NCI-H510A treated with DMSO at 0.1 percent for 48 hours (cell line): ENCODE results near the gene ACOXL.
A peak's percentile ranks its signal among the peaks of the same experiment; 100 is the strongest.
"Not testable (repeated sequence)": the region's sequence is repeated elsewhere in the genome, so short reads cannot be mapped to it uniquely, and the experiment has no call there.

Source experiments
- DNase-seq: peaks from one replicate; lab custom pipeline; 2025; lab: John Stamatoyannopoulos, UW

The ACOXL gene

DNA sequence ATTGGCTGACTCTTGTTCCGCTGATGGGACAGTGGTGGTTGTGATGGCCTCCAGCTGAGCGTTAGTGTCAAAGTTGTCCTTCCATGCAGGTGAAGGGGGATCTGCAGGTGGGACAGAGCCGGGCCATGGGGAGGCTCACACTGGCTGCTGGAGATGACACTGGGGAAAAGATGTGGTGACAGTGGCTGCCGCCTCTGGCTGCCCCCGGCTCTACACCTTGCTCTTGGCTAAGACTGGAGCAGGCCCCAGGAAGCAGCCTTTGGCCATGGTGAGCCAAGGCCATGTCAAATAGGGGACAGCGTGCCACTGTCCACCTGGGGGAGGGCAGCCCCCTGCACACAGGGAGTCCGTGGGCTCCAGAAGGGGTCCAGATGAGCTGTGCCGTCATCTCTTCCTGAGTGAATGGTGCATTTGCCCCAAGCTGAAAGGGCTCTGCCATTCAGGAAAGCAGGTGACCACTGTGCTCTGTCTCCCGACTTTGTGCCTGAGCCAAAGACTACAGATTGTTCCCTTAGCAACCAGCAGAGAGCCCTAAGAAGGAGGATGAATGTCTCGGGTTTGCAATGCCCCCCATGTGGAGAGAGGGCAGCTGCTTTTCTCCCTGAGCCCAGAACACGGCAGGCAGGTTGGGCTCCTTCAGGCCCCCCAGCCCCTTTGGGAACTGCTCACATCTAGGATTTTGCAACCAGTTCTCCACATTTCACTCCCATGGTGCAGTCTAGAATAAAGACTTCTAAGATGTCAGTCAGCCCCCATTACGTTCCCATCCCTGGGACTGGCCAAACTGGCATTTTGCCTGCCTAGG, 309.2 kb downstream of the ACOXL start:
- no peak for DNase-seq

DNA sequence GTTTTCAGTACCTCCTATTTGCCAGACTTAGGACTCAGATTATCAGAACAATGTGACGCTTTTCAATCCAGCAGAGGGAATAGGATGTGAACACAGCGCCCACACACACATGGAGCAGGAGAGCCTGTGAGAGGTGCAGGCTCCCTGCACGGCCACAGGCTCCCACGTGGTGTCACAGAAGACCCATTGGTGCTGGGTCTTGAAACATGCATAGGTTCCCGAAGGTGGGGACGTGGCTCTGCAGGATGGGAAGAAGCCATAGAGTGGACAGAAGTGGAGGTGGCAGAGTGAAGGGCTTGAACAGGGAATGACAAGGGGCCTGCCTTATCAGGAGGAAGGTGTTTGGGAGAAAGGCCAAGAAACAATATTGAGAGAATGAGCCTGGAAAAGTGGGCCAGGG, 309.9 kb downstream of the ACOXL start:
- no peak for DNase-seq

DNA sequence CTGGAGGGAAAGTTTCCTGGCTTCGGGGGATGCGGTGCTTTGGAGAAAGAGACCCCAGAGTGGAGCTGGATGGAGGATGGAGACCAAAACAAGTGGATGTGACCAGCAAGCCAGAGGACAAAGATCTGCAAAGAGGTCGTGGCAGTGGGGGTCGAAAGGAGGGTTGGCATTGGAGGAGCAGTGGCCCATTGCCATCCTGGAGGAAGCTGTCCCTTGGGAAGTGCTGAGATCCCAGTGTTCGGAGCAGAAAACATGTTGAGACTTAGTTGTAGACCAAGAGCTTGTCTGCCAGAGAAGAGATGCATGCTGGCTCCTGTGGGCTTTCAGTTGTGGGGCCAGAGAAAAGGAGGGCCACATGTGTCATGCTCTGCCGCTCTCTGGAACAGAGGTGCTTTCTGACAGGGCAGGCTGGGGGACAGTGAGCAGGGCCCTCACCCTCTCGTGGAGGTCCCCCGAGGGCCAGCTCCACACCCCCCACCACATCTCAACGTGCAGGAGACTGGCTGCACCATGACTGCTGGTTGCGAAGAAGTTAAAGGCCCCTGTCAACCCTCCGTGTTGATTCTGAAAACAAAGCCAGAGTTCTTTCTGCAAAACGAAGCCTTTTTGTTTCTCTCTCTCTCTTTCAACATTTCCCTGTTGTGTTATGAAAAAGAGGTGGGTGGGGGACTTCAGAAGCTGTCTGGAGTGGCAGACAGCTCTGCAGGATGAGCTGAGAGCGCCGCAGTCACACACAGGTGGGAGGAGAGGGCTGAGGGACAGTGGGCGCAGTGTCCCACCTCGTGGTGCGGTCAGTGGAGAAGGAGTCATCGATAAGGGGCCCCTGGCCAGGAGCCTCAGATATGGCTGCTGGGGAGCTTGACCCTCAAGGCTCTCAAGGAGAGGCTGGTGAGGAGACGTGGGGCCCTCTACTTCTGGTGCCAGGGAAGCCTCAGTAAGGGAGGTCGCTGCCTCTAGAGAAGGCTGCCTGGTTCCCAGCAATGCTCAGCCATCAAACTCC, 310.7 kb downstream of the ACOXL start:
- no peak for DNase-seq

DNA sequence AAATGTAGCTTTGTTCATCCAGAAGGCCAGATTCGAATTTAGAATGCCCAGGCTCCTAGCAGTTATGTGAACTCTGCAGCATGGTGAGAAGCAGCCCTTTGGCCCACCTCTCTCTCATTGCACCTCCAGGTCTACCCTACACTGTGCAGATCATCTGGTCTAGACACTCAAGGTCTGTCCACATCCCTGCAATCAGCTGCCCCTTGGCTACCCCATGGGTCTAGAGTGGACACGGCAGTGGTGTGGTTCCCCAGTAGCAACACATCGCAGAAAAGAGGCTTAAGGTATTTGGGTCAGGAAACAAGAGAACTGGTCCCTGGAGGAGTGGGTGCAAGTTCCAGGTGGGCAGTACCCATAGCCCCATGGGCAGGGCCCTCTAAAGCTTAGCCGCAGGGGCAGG, 311.7 kb downstream of the ACOXL start:
- no peak for DNase-seq

DNA sequence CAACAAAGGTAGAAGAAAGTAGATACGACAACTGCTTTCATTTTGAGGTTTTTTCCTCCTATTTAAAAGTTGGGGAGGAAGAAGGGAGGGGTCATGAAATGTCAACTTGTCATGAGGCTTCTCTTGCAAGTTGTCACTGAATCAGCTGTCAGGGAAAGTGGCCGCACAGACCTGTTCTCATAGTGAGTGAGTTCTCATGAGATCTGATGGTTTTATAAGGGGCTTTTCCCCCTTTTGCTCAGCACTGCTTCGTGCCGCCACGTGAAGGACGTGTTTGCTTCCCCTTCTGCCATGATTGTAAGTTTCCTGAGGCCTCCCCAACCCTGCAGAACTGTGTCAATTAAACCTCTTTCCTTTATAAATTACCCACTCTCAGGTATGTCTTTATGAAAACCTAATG, 312.9 kb downstream of the ACOXL start:
- DNase-seq: not testable (repeated sequence)

DNA sequence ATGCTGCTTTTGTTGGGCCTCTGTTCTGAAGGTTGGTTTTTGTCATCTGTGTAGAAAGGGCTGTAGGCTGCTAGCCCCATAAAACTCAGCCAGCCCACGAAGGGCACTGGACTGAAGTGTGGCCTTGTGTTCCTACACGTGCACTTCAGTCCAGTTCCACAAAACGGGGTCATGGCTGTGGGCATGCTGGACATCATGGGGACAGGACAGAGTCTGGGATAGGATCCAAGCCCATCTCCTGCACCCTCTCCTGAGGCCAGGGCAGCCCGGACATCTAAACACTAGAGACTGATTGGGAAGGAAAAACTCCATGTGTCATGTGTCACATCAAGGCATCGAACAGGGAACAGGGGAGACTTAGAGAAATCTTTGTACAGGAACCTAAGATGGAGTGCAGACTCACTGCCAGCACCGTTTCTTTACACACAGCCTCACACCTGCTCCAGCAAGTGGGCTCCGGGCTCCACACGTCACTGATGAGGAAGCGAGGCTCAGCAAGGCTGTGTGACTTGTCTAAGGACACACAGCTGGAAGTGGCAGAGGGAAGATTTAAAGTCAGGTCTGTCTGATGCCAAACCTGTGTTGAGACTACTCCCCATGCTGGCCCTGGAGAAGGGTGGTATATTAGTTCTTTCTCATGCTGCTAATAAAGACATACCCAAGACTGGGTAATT, 313.5 kb downstream of the ACOXL start:
- DNase-seq: no peak

DNA sequence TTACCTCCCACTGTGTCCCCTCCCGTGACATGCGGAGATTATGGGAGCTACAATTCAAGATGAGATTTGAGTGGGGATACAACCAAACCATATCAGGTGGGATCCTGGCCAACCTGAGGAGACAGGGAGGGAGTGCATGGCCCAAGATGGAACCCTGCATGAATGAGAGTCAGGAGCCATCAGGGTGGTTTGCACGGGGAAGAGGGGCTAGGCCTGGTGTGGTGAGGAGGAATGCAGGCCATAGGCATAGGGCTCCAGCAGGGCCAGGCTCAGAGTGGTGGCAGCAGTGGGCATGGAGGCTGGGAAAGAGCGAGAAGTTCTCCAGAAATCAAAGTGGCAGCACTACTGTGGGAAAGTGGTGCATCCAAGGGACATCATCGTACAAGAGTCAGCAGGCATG, 314.3 kb downstream of the ACOXL start:
- DNase-seq: no peak

DNA sequence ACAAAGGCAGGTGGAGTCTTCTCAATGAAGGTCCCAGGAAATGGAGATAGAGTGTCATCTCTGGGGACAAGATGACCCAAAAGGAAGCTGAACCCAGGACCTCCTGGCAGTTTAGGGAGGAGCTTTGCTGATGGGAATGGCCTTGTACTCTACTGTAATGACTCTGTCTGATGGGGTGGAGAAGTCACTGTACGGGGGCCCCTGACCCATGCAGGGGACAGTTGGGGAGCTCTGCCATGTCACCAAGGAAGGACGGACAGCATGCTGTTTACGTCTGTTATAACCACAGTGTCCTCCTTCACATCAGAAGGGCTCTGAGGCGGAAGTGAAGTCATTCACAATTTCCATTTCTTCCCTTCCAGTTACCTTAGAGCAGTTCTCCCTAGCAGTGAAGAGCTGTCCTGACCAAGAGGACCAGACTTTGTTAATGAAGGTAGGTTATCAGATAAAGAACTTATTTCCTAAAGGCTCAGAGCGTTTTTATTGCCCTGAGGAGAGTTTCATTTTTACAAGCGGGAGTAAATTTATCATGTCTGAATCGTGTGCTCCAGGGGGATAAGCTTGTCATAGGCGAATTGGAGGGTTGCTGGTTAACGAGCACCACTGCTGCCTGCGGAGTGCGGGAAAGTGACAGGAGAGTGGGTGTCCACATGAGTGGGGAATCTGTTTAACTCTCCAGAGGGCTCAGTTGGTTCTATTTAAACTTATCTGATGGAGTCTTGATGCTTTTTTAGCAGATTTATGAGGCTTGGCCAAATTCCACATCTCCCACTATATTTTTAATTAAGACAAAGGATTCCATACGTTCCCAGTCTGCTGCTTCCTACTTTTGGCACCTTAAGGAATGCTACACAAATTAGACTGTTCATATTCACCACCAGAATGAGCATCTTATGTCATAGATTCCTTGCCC, 316.7 kb downstream of the ACOXL start:
- no peak for DNase-seq

DNA sequence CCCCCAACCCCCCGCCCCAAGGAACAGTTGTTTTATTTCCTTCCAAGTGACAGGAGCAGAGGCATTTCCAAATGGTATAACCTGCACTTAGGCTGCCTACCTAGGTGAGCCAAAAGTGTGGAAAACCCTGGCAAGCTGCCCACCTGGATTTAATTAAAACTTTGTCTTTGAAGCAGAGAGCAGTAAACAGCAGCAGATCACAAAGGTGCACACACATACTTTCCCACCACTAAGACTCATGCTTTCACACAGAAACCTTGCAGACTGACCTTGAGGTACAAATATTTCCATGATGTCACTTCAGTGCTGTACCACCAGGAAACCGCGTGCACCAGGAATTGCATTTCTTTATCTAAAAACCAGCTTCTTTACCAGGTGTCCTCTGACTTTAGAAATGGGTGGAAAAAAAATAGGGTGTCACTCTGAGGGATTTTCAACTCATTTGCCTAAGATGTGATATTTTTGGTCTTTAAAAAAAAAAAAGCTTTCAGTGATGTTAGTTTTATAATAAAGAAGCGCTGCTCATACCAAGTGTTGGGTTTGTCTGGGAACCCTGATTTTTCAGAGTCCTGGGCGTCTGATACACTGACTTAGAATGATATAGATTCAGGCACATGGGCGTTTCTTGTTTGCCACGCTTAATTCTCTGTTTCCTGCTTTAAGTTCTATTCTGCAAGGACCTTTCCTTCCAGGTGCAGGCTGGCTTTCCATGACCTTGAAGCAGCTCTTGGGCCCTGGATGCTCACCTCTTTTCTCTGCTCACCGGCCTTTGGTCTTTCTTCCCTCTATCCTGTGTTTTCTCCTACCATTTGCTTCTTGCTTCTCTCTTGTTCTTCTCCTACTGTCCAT, 317.6 kb downstream of the ACOXL start:
- DNase-seq: no peak

DNA sequence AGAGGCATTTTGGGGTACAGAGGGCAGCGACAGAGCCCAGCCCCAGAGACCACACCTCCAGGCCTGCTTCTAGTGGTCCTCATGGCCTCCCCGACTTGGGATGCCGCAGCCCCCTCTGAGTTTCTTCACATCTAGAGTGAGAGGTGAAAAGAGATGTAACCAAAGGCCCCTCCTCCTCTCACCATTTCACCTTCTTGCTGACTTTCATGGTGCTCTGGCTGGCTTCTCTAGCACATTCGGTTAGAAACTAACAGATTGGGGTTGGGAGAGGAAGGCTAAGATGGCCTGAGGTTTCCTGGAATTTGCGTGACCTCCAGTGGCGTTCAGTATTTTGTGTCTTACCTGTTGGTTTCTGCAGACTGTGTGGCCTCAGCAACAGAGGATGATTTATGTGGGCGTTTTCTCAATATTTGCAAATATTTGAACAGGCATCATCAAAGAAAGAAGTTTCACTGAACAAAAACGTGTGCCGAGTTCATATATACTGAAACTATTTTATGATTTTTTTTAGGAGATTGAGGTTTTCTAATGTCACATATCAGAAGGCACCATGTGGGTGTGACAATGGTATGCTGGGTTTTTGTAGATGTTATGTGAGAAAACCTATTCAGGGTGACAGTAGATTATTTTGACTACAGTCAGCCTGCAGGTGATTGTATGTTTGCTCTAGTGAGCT, 318.5 kb downstream of the ACOXL start:
- no peak for DNase-seq

DNA sequence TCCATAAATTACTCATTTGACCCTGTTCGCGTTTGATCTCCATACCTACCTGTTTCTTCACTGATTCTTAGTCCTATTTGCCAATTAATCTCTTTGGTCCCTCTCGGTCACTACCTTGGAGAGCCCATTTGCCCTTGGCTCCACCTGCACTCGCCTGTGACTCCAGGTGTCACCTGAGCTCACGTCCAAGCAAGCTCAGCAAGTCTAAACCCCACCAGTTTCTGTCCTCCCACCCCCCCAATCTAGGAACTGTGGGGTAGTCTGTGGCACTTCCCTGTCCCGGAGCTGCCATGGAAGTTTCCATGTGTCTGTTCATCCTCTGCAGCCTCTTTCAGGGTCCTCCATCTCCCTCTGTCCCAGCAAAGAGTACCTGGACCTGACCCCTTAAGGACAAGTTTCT, 320.2 kb downstream of the ACOXL start:
- DNase-seq: no peak

DNA sequence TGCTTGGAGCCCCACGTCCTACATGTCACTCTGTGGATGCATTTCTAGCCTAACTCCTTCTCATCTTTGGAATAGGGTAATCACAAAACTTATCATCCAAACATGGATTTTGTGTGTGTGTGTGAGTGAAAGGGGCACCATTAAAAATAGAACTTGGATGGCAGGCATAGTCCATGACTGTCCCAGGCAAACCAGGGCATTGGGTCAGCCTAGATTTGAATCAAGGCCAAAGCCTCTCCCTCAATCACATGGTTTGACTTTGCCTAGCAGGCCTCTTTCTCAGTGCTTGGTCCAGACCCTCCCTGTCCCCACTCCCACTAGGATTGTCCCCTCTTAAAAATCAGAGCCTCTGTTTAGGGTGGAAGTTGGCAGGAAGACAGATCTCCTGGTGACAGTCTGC, 320.9 kb downstream of the ACOXL start:
- DNase-seq: no peak

DNA sequence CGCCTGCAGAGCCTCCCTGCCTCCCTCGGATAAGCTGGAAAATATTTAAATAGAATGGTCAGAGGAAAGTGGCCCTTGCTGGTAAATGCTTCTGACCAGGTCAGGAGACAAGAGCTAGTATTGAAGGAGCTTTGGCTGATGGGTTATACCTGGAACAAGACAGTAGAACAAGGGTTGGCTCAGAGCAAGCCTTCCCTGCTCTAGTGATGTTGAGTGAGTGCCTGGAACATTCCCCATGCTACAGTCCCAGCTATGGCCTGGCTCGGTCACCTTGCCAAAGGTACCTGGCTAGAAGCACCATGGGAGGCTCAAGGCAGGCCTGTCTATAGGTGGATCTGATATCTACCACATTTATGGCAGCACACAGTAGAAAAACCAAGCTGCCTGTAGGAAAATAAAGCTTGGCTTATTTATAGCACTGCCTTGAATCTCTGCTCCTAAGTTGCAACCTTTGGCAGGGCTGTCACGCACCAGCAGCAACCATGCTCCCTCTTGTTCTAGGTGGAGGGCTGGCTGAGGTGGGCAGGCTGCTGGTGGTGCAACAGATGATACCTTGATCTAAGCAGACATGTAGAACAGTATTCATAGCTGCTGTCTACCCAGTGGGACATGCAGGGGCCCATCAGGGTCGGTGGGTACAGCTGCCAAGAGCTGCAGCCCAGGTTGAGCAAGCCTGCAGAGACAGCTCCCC, 321.6 kb downstream of the ACOXL start:
- no peak for DNase-seq

DNA sequence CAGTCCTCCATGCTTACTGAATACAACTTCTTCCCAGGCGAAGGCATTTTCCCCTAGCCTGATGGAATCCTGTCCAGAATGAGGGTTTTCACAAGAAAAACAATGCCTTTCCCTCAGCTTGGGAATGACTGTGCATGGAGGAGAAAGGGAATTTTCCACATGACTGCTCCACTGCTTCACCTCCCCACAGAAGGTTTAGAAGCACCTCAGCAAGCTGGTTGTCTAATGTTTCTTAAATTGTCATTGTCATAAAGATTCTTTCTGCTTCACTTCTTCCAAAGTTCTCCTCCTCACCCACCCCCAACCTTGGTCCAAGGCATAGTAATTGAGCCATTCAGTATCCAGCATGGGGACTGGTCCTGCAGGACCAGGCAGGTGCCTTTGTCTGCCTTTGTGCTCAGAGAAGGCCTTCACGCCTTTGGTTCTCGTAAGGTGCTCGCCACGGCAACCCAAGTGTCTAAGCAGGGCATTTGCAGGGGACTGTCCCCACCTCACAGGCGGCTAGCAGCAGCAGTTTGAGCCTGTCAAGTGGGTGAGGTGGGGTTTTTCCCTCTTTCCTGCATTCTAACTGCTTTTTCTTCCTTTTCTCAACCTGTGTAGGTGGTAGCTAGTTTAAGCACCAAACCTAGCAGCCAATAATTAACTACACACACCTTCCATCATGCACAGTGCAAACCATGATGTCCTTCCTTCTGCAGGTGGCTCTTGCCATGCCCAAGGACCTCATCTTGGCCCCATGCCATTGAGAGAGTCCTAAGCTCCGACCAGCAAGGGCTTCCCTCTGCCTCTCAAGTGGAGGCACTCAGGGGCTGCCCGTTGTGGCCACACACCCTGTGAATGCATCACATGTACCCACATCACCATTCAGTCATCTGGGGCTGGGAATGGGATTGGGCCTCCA, 322.7 kb downstream of the ACOXL start:
- peak; percentile 31 for DNase-seq

DNA sequence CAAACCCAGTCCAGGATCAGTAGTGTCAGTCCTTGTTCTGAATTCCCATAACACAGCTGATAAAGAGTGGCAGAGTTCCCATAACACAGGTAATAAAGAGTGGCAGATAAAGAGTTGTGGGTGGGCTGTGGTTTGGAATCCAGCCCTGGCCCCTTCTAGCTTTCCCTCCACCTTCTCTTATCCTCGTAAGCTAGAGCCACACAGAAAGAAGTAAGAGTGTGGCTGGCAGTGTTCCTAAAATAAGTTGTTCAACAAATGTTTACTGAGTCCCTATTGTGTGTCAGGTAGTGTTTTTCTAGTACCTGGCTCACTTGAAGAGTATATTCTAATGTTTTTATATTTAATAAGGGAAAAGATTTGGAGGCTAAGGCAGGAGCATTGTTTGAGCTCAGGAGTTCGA, 323.4 kb downstream of the ACOXL start:
- DNase-seq: no peak

DNA sequence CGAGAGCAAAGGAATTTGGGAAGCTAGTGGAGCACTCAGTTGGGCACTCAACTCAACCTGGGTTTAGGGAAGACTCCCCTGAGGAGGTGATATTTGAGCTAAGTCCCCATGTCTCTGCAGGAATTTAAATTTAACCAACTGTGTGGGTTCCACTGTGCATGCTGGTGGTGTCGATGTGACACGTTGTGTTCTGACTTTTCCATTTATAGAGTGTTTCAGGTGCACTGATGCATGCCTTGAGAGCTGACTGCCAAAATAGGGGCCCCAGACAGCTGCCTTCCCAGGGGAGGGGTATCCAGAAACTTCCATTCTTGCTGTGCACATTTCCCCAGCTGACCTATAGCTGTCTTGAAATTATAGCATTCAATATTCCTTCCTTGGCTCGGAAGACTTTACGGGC, 324.7 kb downstream of the ACOXL start:
- DNase-seq: no peak

DNA sequence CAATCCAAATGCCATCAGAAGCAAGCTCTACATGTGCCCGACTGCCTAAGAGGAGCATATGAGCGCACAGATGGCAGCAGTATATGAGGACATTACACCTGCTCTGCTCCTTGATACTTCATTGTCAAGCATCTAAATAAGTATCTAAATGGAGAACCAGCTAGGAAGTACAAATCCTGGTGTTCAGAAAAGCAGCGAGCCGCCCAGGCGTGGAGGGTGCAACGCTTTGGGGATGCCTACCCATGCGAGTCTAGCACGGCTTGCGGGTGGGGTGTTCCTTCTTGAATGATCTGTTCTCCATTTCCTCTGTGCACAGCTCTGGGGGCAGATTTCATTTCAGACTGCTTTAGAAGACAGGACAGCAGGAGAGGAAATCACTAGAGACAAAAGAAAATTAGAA, 325.3 kb downstream of the ACOXL start:
- DNase-seq: no peak

DNA sequence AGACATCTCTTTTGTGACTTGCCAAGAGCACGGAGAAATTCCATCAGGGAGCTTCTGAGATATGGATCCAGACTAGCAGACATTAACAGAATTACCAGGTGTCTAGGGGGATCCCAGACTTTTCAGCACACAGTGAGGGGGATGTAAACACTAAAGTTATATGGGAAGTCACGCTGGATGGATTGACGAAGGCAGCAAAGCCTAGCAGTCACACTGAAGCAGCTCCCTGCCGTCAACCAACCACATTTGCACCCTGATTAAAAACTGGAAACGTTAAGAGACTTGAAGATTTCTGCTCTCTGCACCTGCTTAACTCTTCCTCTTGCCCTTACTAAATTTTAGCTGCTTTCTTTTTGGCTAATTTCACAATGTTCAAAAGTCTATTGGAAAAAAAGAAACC, 325.9 kb downstream of the ACOXL start:
- no peak for DNase-seq
